ENCODE measurements around the gene GTF2E1. TPM values are rescaled to one million over a fixed set of nuclear protein-coding genes. Genes with fewer than 3 reads are reported as not detected.

Gene GTF2E1
- total RNA-seq, 4 donors from 2014 or later = 3.1 to 14.5 (median 8.3) TPM

GRCh38 chr3:120795017-120795648 is 52.6 kb downstream of the GTF2E1 start:
- intact Hi-C loops (cut with DNase I) = loop anchor here (2.0 kb wide), 1 partner anchor 234 kb away; no protein-coding TSS in a partner anchor
- Histone ChIP-seq H3K27ac (no peak overlapping the region), H3K36me3 (no peaks in the 10 kb centered on the region), H3K4me1 (no peaks in the 10 kb centered on the region), H3K27me3 (no peaks in the 10 kb centered on the region), H3K4me3 (no peak overlapping the region), H3K9me3 (no peaks in the 10 kb centered on the region)
- TF ChIP-seq POLR2A (IDR thresholded peaks at IDR 0.05) (no peak), CTCF (IDR thresholded peaks at IDR 0.05) (peak; percentile 59 to 88 (median 80))
- DNase-seq = peak; percentile 6
- 22 to 31% methylated on average over 5 of the region's 5 CpGs for WGBS, 2 donors

GRCh38 chr3:120795959-120796358 is 53.4 kb downstream of the GTF2E1 start:
- intact Hi-C loops (cut with DNase I) = loop anchor here (2.0 kb wide), 1 partner anchor 235 kb away; no protein-coding TSS in a partner anchor
- WGBS, 2 donors = 31 to 48% methylated on average over 2 of the region's 2 CpGs
- TF ChIP-seq POLR2A (IDR thresholded peaks at IDR 0.05) = no peak
- no peak for TF ChIP-seq CTCF (IDR thresholded peaks at IDR 0.05)

GRCh38 chr3:120796976-120797375 is 54.4 kb downstream of the GTF2E1 start:
- Histone ChIP-seq H3K4me1 (no peaks in the 10 kb centered on the region), H3K27ac (no peak overlapping the region), H3K9me3 (no peaks in the 10 kb centered on the region), H3K27me3 (no peaks in the 10 kb centered on the region), H3K4me3 (no peak overlapping the region), H3K36me3 (no peaks in the 10 kb centered on the region)
- 54 to 62% methylated on average over 6 of the region's 6 CpGs for WGBS, 2 donors
- TF ChIP-seq POLR2A (IDR thresholded peaks at IDR 0.05) (no peak), CTCF (IDR thresholded peaks at IDR 0.05) (no peak)
- no peak for DNase-seq
- intact Hi-C loops (cut with DNase I) = no loop called here

More at GRCh38 chr3:120795959-120796358, 53.4 kb downstream of the GTF2E1 start:
- H3K4me1 ChIP-seq = no peaks in the 10 kb centered on the region
- no peaks in the 10 kb centered on the region for H3K36me3 ChIP-seq
- H3K4me3 ChIP-seq = no peak overlapping the region
- no peak for DNase-seq
- no peaks in the 10 kb centered on the region for H3K9me3 ChIP-seq
- no peak overlapping the region for H3K27ac ChIP-seq
- H3K27me3 ChIP-seq = no peaks in the 10 kb centered on the region

- intact Hi-C loops (cut with DNase I) = no loop called here
- WGBS, 2 donors = 62 to 74% methylated on average over 2 of the region's 2 CpGs
- Histone ChIP-seq H3K4me1 (no peaks in the 10 kb centered on the region), H3K27me3 (no peaks in the 10 kb centered on the region), H3K27ac (no peak overlapping the region), H3K36me3 (no peaks in the 10 kb centered on the region), H3K4me3 (no peak overlapping the region), H3K9me3 (no peaks in the 10 kb centered on the region)
- no peak for DNase-seq
- TF ChIP-seq CTCF (IDR thresholded peaks at IDR 0.05) (no peak), POLR2A (IDR thresholded peaks at IDR 0.05) (no peak)
Observed at GRCh38 chr3:120797857-120798256, 55.3 kb downstream of the GTF2E1 start.

- Histone ChIP-seq H3K27ac (no peak overlapping the region), H3K36me3 (no peaks in the 10 kb centered on the region), H3K27me3 (no peaks in the 10 kb centered on the region), H3K4me1 (no peaks in the 10 kb centered on the region), H3K4me3 (no peak overlapping the region), H3K9me3 (no peaks in the 10 kb centered on the region)
- WGBS, 2 donors = 63 to 73% methylated on average over 1 of the region's 1 CpG
- TF ChIP-seq CTCF (IDR thresholded peaks at IDR 0.05) (no peak), POLR2A (IDR thresholded peaks at IDR 0.05) (no peak)
- no peak for DNase-seq
- intact Hi-C loops (cut with DNase I) = no loop called here
Observed at GRCh38 chr3:120798346-120798745, 55.8 kb downstream of the GTF2E1 start.

All from esophagus squamous epithelium (tissue), 5 donors.